ENCODE data around the gene DPM3.

DPM3 gene

GRCh38 chr1:155092641-155093040, 47.7 kb downstream of the DPM3 start:
- no peak overlapping the region for H3K4me3 ChIP-seq (ENCODE audit: low read depth, low read length)
- TF ChIP-seq, protein P1, sequence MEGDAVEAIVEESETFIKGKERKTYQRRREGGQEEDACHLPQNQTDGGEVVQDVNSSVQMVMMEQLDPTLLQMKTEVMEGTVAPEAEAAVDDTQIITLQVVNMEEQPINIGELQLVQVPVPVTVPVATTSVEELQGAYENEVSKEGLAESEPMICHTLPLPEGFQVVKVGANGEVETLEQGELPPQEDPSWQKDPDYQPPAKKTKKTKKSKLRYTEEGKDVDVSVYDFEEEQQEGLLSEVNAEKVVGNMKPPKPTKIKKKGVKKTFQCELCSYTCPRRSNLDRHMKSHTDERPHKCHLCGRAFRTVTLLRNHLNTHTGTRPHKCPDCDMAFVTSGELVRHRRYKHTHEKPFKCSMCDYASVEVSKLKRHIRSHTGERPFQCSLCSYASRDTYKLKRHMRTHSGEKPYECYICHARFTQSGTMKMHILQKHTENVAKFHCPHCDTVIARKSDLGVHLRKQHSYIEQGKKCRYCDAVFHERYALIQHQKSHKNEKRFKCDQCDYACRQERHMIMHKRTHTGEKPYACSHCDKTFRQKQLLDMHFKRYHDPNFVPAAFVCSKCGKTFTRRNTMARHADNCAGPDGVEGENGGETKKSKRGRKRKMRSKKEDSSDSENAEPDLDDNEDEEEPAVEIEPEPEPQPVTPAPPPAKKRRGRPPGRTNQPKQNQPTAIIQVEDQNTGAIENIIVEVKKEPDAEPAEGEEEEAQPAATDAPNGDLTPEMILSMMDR (IDR thresholded peaks at IDR 0.05; ENCODE audit: low read depth, low read length), result no peak
- TF ChIP-seq, protein P2, sequence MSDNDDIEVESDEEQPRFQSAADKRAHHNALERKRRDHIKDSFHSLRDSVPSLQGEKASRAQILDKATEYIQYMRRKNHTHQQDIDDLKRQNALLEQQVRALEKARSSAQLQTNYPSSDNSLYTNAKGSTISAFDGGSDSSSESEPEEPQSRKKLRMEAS (IDR thresholded peaks at IDR 0.05; ENCODE audit: low read depth, low read length), result no peak
- TF ChIP-seq MYC (IDR thresholded peaks at IDR 0.05; ENCODE audit: low read depth, low read length) (no peak), POLR2A (IDR thresholded peaks at IDR 0.05; ENCODE audit: extremely low read depth, insufficient read length) (no peak)
- DNase-seq (ENCODE audit: low read depth), result no peak

- TF ChIP-seq, protein P1 (IDR thresholded peaks at IDR 0.05; ENCODE audit: low read depth, low read length), result no peak
- no peak for TF ChIP-seq MYC (IDR thresholded peaks at IDR 0.05; ENCODE audit: low read depth, low read length)
- no peak for TF ChIP-seq POLR2A (IDR thresholded peaks at IDR 0.05; ENCODE audit: extremely low read depth, insufficient read length)
- TF ChIP-seq, protein P2 (IDR thresholded peaks at IDR 0.05; ENCODE audit: low read depth, low read length), result no peak
These were observed 48.2 kb downstream of the DPM3 start for GRCh38 chr1:155092131-155092530.

DNA sequence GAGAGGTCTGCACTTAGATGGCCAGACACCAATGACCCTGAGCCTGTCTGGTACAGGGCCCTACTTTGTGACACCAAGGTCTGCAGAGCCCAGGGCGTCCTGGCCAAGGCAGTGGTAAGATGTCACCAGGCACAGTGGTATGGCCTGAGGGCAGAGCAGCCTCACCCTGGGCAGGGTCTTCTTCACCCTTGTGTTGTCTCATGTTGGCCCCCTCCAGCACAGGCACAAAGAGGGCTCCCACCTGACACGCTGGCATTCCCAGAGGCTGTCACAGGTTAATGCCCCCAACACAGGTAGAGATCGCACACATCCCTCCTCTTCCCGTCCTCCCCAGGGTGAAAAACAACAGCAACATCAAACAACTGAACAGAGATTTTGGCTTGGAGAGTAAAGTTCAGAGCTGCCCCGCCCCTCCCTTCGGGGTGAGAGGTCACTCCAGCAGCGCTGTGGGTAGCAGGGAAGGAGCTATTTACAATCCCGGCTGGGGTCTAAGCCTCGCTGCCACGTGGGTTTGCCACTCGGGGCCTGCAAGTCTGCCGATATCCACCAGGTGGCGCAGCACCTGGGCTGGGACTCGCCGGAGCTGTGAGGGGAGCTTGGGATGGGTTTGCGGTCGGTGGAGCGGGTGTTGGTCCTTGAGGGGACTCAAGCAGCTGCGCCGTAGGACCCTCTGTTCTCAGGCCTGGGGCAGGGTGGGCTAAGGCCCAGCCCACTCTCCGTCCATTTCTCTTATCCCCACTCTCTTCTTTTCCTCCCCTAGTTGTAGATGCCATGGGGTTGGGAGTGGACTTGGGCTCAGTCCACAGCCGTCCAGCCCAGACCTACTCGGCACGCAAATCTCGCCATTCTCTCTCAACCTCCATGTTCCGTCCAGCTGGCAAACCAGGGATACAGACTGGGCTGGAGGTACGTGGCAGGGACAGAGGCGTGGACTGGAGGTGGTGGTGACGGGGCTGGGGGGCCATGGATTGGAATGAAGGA, 49.0 kb downstream of the DPM3 start:
- TF ChIP-seq POLR2A (IDR thresholded peaks at IDR 0.05; ENCODE audit: extremely low read depth, insufficient read length) (no peak), MYC (IDR thresholded peaks at IDR 0.05; ENCODE audit: low read depth, low read length) (peak; percentile 93)
- TF ChIP-seq, protein P2 (IDR thresholded peaks at IDR 0.05; ENCODE audit: low read depth, low read length), result peak; percentile 96
- TF ChIP-seq, protein P1 (IDR thresholded peaks at IDR 0.05; ENCODE audit: low read depth, low read length), result peak; percentile 92
- no peak overlapping the region for H3K4me3 ChIP-seq (ENCODE audit: low read depth, low read length)
- DNase-seq (ENCODE audit: low read depth), result peak; percentile 77

More at GRCh38 chr1:155092131-155092530, 48.2 kb downstream of the DPM3 start:
- H3K4me3 ChIP-seq (ENCODE audit: low read depth, low read length), result no peak overlapping the region
- no peak for DNase-seq (ENCODE audit: low read depth)
